ENCODE data around the gene PSENEN.

DNA sequence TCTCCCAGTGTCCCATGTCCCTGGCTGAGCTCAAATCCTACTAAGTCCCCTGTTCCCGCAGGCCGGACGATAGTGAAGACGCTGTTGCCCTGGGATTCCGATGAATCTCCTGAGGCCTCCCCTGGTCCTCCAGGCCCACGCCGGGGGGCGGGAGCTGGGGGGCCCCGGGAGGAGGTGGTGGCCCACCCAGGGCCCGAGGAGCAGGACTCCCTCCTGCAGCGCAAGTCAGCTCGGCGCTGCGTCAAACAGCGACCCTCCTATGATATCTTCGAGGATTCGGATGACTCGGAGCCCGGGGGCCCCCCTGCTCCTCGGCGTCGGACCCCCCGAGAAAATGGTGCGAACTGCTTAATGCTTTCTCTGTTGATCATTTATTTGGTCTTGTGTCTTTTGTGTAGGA lies 21.8 kb upstream of the PSENEN start:
- TF ChIP-seq NR2C2 (CRISPR knock-in tag; IDR thresholded peaks at IDR 0.05) (no peak), NR2C2 (tag; IDR thresholded peaks at IDR 0.05) (no peak), BRF2 (IDR thresholded peaks at IDR 0.05; ENCODE audit: borderline replicate concordance, insufficient read depth, insufficient read length) (no peak), ZNF134 (CRISPR knock-in tag; conservative IDR thresholded peaks at IDR 0.05) (no peak)
- TF ChIP-seq, protein P1, sequence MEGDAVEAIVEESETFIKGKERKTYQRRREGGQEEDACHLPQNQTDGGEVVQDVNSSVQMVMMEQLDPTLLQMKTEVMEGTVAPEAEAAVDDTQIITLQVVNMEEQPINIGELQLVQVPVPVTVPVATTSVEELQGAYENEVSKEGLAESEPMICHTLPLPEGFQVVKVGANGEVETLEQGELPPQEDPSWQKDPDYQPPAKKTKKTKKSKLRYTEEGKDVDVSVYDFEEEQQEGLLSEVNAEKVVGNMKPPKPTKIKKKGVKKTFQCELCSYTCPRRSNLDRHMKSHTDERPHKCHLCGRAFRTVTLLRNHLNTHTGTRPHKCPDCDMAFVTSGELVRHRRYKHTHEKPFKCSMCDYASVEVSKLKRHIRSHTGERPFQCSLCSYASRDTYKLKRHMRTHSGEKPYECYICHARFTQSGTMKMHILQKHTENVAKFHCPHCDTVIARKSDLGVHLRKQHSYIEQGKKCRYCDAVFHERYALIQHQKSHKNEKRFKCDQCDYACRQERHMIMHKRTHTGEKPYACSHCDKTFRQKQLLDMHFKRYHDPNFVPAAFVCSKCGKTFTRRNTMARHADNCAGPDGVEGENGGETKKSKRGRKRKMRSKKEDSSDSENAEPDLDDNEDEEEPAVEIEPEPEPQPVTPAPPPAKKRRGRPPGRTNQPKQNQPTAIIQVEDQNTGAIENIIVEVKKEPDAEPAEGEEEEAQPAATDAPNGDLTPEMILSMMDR (IDR thresholded peaks at IDR 0.05 in 2 of 3, conservative IDR thresholded peaks at IDR 0.05 in 1 of 3; ENCODE audit: insufficient read depth in 2 of 3, low read depth in 1 of 3, low read length in 3 of 3): no peak
- TF ChIP-seq, protein P2, sequence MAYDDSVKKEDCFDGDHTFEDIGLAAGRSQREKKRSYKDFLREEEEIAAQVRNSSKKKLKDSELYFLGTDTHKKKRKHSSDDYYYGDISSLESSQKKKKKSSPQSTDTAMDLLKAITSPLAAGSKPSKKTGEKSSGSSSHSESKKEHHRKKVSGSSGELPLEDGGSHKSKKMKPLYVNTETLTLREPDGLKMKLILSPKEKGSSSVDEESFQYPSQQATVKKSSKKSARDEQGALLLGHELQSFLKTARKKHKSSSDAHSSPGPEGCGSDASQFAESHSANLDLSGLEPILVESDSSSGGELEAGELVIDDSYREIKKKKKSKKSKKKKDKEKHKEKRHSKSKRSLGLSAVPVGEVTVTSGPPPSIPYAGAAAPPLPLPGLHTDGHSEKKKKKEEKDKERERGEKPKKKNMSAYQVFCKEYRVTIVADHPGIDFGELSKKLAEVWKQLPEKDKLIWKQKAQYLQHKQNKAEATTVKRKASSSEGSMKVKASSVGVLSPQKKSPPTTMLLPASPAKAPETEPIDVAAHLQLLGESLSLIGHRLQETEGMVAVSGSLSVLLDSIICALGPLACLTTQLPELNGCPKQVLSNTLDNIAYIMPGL (CRISPR knock-in tag; IDR thresholded peaks at IDR 0.05): no peak
